ENCODE results near the gene ANXA11.
"Not testable (repeated sequence)": the region's sequence is repeated elsewhere in the genome, so short reads cannot be mapped to it uniquely, and the experiment has no call there.

Gene ANXA11

GRCh38 chr10:80207768-80208370 lies 2.5 kb upstream of the ANXA11 start:
- DNase-seq = no peak

- DNase-seq = no peak
These were observed 929 bp upstream of the ANXA11 start for GRCh38 chr10:80206277-80206655.

GRCh38 chr10:80204677-80205476 lies 460 bp downstream of the ANXA11 start:
- no peak for DNase-seq

DNA sequence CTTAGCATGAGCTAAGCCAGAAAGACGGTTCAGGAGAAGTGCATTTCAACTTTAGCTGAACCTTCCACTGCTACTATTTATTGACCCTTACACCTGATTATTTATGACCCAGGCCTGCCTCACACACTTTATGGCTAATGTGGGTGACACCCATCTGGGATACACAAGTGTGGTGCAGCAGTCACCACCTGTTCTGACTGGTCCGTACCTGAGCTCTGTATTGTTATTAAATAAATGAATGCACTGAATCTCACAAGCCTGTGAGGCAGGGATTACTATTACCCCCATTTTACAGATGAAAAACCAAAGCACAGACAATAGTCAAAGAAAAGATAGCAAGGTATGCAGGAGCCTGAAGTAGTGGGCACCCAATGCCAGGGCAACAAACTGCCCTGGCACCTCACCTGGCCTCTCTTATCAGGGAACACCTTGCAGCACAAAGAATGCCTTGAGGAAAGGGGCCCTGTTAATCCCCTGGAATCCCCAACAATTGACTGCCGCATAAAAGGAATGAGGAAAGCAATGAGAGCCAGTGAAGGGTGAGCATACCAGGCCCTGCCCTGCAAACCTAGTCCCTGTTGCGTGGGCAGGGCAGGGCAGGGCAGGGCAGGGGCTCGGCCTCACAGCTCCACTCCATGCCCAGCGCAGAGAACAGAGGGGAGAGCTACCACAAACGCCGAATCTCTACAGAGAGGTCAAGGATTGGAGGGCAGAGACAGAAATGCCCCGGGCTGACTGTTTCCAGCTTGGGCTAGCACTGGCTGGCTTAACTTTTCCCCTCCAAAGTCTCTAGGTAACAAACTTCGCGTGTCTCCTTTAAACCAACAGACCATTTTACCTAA lies 1.3 kb downstream of the ANXA11 start:
- no peak for DNase-seq

DNA sequence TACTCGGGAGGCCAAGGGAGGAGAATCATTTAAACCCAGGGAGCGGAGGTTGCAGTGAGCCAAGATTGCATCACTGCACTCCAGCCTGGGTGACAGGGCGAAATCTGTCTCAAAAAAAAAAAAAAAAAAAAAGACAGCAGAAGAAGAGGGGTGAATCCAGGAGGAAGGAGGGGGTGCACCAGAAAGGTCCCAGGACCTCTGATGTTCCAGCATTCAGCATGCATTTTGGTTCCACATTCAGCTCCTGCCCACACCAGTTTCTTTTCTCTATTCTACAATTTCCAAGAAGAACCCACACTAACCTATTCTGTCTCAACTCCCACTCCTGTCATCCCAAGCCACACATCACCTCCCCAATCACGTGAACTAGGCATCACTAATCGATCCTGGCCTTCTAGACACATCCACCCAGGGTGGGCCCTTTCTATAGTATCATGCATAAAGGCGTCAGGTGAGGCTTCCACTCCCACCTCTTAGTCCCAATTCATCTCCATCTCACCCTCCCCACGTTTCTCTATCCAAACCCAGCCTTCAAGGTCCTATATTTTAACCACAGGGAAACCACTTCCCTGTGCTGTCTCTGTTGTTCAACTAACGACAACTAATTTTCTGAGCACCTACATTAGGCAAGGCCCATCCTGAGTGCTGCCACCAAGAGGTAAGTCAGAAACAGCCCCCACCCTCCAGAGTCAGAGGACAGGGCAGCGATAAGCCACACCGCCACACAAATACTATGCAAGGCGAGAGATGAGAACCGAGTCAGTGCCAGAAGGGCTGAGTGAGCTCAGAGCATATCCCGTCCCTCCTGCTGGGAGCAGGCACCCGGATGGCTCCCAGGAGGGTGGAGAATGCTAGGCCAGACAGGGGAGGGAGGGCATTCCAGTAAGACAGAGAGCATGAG lies 2.2 kb downstream of the ANXA11 start:
- DNase-seq = peak; percentile 76

DNA sequence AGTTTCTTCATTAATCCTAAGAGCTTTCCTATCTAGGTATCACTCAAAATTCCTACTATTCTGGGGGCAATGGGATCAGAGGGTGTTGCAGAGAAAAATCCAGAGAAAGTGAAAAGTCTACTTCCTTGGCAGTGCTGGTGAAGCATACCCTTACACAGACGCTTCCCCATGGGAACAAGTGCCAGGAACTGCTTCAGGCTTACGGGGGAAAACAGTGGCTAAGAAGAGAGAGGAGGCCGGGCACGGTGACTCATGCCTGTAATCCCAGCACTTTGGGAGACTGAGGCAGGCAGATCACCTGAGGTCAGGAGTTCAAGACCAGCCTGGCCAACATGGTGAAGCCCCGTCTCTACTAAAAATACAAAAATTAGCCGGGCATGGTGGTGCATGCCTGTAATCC lies 2.8 kb downstream of the ANXA11 start:
- not testable (repeated sequence) for DNase-seq

GRCh38 chr10:80201608-80202141 lies 3.7 kb downstream of the ANXA11 start:
- DNase-seq = no peak

DNA sequence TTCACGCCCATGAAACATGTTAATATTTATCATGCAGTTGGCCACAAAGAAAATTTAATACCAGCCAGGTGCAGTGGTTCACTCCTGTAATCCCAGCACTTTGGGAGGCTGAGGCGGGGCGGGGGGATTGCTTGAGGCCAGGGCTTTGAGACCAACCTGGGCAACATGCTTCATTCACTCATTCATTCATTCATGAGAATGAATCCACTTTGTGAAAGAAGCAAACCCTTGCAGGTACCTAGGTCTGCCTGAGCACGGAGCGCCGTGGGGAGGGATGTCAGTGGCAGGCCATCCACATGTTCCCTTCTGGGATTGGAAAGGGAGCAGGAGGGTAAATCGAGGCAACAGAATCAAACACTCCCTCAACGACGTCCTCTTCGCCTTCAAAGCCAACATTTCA lies 4.7 kb downstream of the ANXA11 start:
- no peak for DNase-seq

GRCh38 chr10:80200259-80200658 lies 5.1 kb downstream of the ANXA11 start:
- DNase-seq = no peak

GRCh38 chr10:80199828-80200227 lies 5.5 kb downstream of the ANXA11 start:
- no peak for DNase-seq

- DNase-seq = no peak
These were observed 7.1 kb downstream of the ANXA11 start for GRCh38 chr10:80197972-80198916.

DNA sequence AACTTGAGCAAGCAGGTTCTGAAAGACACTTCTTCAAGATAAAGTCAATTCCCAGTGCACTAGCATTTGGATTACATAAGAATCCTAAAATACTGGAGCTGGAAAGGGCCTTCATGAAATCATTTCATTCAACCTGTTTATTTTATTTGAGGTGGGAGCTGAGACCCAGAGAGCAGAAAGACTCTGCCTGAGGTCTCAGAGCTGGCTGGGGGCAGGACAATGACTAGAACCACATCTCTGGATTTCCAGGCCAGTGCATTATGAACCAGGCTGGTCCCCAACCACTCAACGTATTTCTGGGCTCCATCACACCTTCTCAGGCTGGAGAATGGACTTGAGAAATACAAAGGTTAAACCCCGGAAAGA lies 8.4 kb downstream of the ANXA11 start:
- DNase-seq = no peak

GRCh38 chr10:80196270-80196949 lies 8.9 kb downstream of the ANXA11 start:
- DNase-seq = peak; percentile 75

DNA sequence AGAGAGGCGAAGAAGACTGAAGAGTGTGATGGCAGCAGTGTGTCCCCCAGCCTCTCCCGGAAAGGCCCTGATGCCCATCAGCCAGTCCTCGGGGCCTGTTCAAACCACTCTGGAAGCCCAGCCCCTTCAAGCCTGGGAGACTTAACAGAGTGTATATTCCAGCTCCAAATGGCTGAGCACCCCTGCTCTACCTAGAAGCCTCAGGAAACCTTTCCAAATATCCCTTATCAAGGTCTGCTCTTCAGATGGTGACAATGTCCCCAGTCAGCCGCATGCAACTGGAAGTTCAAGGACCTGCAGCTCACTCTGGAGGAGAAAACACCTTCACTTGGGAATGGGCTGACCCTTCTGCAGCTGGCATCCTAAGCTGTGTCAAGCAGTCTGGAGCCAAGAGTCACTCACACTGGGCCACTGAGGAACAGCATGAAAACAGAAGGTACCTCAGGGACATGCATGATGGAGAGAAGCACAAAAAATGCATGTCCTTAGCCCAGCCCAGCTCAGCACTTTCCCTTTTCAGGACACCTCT lies 10.2 kb downstream of the ANXA11 start:
- DNase-seq = no peak

DNA sequence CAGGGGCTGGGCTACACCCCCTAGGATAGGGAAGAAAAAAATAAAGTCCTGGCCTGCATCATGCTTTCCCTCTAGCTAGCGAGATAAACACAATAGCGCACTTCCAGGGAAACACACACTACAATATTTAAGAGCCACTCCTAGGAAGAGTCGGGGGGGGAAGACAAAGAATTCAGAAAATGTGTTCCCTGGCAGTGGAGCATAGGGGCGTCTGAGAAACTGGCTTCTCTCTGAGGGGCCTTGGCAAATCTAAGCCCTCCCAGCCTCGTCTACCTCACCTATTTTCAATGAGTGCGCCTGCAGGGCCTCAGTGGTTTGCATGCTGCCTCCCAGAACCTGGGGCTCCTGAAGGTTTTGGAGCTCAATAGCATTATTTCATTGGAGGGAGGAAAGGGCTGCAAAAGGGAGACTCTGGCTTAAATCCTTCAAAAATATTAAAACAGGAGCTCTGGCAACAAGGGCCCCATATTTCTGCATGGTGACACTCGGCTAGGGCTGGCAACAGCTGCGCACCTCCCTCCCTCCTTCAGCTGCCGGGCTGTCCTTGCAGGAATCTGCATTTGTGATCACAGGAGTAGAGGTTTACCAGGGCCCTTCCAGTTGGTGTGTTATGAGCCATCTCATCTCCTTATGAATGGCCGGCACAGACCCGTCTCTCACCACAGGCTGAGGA lies 10.8 kb downstream of the ANXA11 start:
- DNase-seq = no peak

DNA sequence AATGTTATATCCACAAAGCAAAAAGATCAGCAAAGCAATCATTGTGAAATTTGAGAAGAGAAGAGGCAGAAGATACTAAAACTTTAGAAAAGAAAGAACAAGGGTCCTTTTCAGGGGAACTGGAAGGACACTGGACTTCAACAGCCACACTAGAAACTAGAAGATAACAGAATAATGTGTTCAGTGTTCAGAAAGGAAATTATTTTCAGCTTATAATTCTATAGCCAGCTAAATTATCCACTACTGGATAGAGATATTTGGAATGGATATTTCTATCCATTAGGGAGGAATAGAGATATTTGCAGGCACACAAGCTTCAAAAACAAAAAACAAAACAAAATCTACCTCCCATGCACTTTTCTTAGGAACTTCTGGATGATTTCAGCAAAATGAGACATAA lies 12.8 kb downstream of the ANXA11 start:
- DNase-seq = no peak

GRCh38 chr10:80191589-80192270 lies 13.6 kb downstream of the ANXA11 start:
- DNase-seq = no peak

DNA sequence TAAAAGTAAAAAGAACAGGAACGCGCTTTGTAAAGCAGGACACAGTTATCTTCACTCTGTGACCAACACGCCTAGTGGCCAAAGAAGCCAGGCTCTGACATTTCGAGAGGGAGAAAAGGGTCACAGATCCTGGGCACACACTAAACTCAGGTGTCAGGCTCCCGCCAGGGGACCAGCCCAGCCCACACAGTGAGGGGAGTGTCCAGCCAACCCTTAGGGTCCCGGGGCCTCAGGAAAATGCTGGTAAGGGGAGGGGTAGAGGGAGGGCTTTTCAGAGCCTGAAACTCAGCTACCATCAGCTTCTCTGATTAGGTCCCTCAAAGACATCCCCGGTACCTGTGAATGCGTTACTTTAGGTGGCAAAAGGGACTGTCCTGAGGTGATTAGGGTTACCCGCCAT lies 16.6 kb downstream of the ANXA11 start:
- no peak for DNase-seq
